Ascending aorta (tissue), 2 donors: ENCODE results near the gene MRPS35. TPM values are rescaled to one million over a fixed set of nuclear protein-coding genes. Genes with fewer than 3 reads are reported as not detected.
A peak's percentile ranks its signal among the peaks of the same experiment; 100 is the strongest.

Experiments used
- DNase-seq, 2 donors: peaks; one replicate each; pipeline ENCODE4 v3.0.0-alpha.2; 2019; ENCODE audit warnings: low spot score in 2 of 2
- H3K27ac ChIP-seq, 2 donors: fragments of 200-600 bp; sonication (generic); one replicate each; pipeline ENCODE4 v1.5.1; 2016 to 2017; ENCODE audit warnings: mild to moderate bottlenecking in 1 of 2
- H3K27me3 ChIP-seq: fragments of 200-600 bp; sonication (generic); one replicate; pipeline ENCODE4 v1.5.1; 2017
- H3K36me3 ChIP-seq, 2 donors: fragments of 200-600 bp; sonication (generic); one replicate each; pipeline ENCODE4 v1.5.1; 2016
- H3K4me1 ChIP-seq, 2 donors: fragments of 200-600 bp; sonication (generic); one replicate each; pipeline ENCODE4 v1.5.1; 2016 to 2017; ENCODE audit warnings: mild to moderate bottlenecking in 1 of 2
- H3K4me3 ChIP-seq, 2 donors: fragments of 200-600 bp; sonication (generic); one replicate each; pipeline ENCODE4 v1.5.1; 2016 to 2017; ENCODE audit warnings: mild to moderate bottlenecking in 1 of 2
- H3K9me3 ChIP-seq, 2 donors: fragments of 200-600 bp; sonication (generic); one replicate each; pipeline ENCODE4 v1.5.1; 2016
- intact Hi-C: fragments of 100-400 bp; cut with DNase I; formaldehyde crosslinking; loops from one replicate; pipeline ENCODE4 v1.15.1; 2023
- total RNA-seq: library from RNA; depleted of rRNA; stranded (reverse); fragments of >200 nt; gene quantifications from one replicate; pipeline ENCODE4 v1.1.0, GENCODE V29; 2016
- TF ChIP-seq, protein P1 (sequence below), 3 experiments: fragments of 200-600 bp in 2 of 3; fragments of 450-650 bp in 1 of 3; sonication (generic) in 2 of 3; IDR thresholded peaks; one replicate each; pipeline ENCODE4 v1.5.1; 2016 to 2019; ENCODE audit warnings: antibody characterized with exemption in 3 of 3, mild to moderate bottlenecking in 1 of 3, moderate library complexity in 1 of 3

Gene MRPS35
- total RNA-seq, 1 donor from 2014 or later, result 2.7 TPM

GRCh38 chr12:27707216-27707615, 3.4 kb upstream of the MRPS35 start:
- DNase-seq, result no peak
- Histone ChIP-seq H3K4me3 (no peak overlapping the region), H3K27me3 (no peaks in the 10 kb centered on the region), H3K27ac (no peak overlapping the region), H3K9me3 (no peaks in the 10 kb centered on the region), H3K36me3 (no peaks in the 10 kb centered on the region), H3K4me1 (peaks cover 0 to 18% of the 10 kb centered on the region in 2 donors)
- TF ChIP-seq, protein P1, sequence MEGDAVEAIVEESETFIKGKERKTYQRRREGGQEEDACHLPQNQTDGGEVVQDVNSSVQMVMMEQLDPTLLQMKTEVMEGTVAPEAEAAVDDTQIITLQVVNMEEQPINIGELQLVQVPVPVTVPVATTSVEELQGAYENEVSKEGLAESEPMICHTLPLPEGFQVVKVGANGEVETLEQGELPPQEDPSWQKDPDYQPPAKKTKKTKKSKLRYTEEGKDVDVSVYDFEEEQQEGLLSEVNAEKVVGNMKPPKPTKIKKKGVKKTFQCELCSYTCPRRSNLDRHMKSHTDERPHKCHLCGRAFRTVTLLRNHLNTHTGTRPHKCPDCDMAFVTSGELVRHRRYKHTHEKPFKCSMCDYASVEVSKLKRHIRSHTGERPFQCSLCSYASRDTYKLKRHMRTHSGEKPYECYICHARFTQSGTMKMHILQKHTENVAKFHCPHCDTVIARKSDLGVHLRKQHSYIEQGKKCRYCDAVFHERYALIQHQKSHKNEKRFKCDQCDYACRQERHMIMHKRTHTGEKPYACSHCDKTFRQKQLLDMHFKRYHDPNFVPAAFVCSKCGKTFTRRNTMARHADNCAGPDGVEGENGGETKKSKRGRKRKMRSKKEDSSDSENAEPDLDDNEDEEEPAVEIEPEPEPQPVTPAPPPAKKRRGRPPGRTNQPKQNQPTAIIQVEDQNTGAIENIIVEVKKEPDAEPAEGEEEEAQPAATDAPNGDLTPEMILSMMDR (IDR thresholded peaks at IDR 0.05), result no peak
- intact Hi-C loops, result no loop called here

GRCh38 chr12:27709212-27709931, 1.3 kb upstream of the MRPS35 start:
- Histone ChIP-seq H3K36me3 (peaks cover 0 to 3% of the 10 kb centered on the region in 2 donors), H3K27me3 (no peaks in the 10 kb centered on the region), H3K4me3 (peak overlapping the region; percentile 81 to 91), H3K4me1 (peaks cover 0 to 15% of the 10 kb centered on the region in 2 donors), H3K9me3 (no peaks in the 10 kb centered on the region), H3K27ac (peak overlapping the region; percentile 80 to 85)
- intact Hi-C loops, result no loop called here
- TF ChIP-seq, protein P1 (IDR thresholded peaks at IDR 0.05), result no peak
- no peak for DNase-seq

DNA sequence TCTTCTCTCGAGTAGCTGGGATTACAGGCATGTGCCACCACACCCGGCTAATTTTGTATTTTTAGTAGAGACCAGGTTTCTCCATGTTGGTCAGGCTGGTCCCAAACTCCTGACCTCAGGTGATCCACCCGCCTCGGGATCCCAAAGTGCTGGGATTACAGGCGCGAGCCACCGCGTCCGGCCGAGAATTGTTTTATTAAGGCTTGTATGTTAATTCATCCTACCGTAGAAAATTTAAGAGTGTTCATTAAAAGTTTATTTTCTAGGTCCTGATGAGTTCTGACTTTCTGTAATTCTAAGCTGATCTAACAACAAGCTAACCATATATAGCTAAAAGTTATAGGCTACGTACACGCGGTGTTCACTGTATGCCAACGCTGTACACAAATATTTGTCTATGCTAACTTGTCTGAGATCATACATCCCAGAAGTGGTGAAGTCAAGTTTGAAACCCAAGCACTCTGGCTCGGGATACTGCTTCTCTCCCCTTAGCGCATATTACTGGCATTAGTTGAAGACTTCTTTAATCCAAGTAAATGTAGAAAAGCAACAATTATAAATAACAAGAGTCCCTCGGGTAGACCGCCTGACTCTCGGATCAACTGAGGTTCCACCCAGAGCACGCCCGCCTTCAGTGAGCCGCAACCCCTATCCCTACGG, 570 bp upstream of the MRPS35 start:
- H3K27ac ChIP-seq, result peak overlapping the region; percentile 80 to 85
- H3K4me1 ChIP-seq, result peaks cover 0 to 15% of the 10 kb centered on the region in 2 donors
- no peaks in the 10 kb centered on the region for H3K27me3 ChIP-seq
- H3K9me3 ChIP-seq, result no peaks in the 10 kb centered on the region
- intact Hi-C loops, result loop anchor here (2.0 kb wide), 1 partner anchor 71 kb away; the partner anchor contains the start of genes KLHL42 and MANSC4
- peak in 1 of 2 donors; percentile 67 for DNase-seq
- peaks cover 0 to 7% of the 10 kb centered on the region in 2 donors for H3K36me3 ChIP-seq
- peak overlapping the region; percentile 81 to 91 for H3K4me3 ChIP-seq
- TF ChIP-seq, protein P1 (IDR thresholded peaks at IDR 0.05), result no peak

DNA sequence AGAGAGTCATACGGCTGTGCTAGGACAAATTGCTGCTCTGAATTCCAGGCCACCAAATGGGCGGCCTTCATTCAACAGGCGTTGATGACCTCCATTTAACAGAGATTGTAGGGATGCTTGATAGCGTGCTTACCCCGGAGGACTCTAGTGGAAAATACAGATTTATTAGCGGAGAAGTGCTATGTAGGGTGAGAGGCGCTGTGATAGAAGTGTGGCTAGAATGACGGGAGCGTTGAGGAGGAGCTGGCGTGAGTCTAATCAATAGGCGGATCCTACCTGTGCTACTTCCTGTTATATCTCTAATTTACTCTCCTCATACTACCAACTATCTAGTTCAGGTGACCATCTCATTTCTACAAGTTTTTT, 668 bp downstream of the MRPS35 start:
- no peaks in the 10 kb centered on the region for H3K9me3 ChIP-seq
- peak overlapping the region; percentile 80 to 85 for H3K27ac ChIP-seq
- no peaks in the 10 kb centered on the region for H3K27me3 ChIP-seq
- H3K36me3 ChIP-seq, result peaks cover 2 to 16% of the 10 kb centered on the region in 2 donors
- no peak for DNase-seq
- H3K4me1 ChIP-seq, result peaks cover 0 to 15% of the 10 kb centered on the region in 2 donors
- peak overlapping the region; percentile 81 to 91 for H3K4me3 ChIP-seq
- intact Hi-C loops, result loop anchor here (2.0 kb wide), 1 partner anchor 70 kb away; the partner anchor contains the start of genes KLHL42 and MANSC4
- TF ChIP-seq, protein P1 (IDR thresholded peaks at IDR 0.05), result no peak

DNA sequence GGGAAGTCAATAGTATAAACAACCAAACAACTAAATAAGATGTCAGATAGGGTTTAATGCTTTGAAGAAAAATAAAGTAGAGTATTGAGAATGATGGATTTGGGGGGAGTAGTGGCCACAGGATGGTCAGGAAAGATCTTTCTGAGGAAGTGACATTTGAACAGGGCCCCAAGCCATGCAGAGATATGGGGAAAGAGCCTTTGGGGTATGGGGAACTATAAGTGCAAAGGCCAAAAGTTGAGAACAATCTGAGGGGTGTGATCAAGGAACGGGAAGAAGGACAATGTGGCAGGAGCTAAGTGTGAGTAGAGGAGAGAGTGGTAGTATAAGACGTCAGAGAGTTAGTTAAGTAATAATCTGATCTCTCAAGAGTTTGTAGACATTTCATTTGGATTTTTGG, 1.3 kb downstream of the MRPS35 start:
- no peak for DNase-seq
- H3K36me3 ChIP-seq, result peaks cover 6 to 22% of the 10 kb centered on the region in 2 donors
- H3K27ac ChIP-seq, result no peak overlapping the region
- H3K9me3 ChIP-seq, result no peaks in the 10 kb centered on the region
- TF ChIP-seq, protein P1 (IDR thresholded peaks at IDR 0.05), result no peak
- H3K4me1 ChIP-seq, result peaks cover 0 to 15% of the 10 kb centered on the region in 2 donors
- intact Hi-C loops, result loop anchor here (2.0 kb wide), 1 partner anchor 69 kb away; the partner anchor contains the start of genes KLHL42 and MANSC4
- peak overlapping the region in 1 of 2 donors; percentile 81 for H3K4me3 ChIP-seq
- no peaks in the 10 kb centered on the region for H3K27me3 ChIP-seq
